NB4 (cell line): ENCODE results near the gene RUNX3.

ENCODE experiments used
- CTCF ChIP-seq: IDR thresholded peaks from one replicate; pipeline ENCODE4 v1.5.1; 2012; ENCODE audit warnings: low read depth, low read length
- MAX ChIP-seq: IDR thresholded peaks from 2 replicates; pipeline ENCODE4 v1.6.1; 2011; ENCODE audit warnings: low read depth, low read length
- POLR2A ChIP-seq: IDR thresholded peaks from 2 replicates; pipeline ENCODE4 v1.6.1; 2011; ENCODE audit warnings: mild to moderate bottlenecking; ENCODE audit not compliant: insufficient read length; ENCODE audit errors: extremely low read depth

- TF ChIP-seq CTCF (no peak), POLR2A (no peak), MAX (no peak)
These were observed 8.2 kb upstream of the RUNX3 start for GRCh38 chr1:24938276-24938675.
